ENCODE results near the gene OSBPL5.

- TF ChIP-seq CTCF (IDR thresholded peaks at IDR 0.05 in 8 of 11, conservative IDR thresholded peaks at IDR 0.05 in 3 of 11) (no peak), POLR2AphosphoS5 (IDR thresholded peaks at IDR 0.05) (no peak), POLR2A (IDR thresholded peaks at IDR 0.05) (no peak)
Measured at GRCh38 chr11:3191586-3192324, 26.6 kb upstream of the OSBPL5 start.
